Measurements from ENCODE around the gene PDE6C.

The PDE6C gene

DNA sequence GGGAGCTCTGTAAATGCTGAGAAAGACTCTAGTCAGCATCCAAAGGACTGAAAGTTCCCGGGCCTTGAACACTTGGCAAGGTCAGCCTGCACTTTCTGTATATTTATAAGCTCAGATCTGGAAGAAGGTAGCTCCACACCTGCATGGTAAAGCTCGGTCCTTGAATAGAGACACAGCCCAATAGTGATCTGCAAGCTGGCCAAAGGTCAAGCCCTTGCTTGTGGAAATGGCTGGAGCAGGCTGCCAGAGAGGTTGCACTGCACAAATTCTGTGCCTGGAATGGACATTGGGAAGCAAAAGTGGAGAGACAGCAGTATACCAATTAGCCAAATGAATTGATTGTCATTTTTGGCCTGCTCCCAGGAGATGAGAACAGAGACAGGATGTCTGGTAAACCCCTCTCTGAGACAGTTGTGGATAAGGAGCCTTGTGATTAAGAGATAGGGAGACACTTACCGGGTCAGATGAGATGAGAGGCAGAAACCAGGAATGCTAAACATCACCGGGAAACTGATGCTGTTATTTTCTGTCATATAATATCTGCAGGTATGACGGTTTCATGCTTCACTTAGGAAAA, 98.1 kb downstream of the PDE6C start:
- DNase-seq, result no peak

DNA sequence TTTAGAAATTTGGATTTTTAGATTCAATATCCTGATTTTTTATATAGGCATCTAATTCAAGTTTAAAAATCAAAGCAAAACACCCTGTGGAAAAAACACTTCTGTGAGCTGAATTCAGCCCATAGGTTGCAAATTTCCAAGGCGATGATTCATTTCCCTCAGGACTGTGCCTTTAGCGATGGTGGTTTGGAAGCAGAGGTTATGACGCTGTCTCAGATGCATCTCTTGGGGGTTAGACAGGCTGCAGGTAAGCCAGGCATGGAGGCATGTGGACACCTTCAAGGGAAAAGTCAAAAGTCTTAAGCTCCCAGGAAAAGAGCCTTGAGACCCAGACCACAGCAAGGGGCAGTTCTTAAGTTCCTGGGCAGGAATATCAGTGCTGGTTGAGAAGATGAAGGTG, 99.6 kb downstream of the PDE6C start:
- no peak for DNase-seq

DNA sequence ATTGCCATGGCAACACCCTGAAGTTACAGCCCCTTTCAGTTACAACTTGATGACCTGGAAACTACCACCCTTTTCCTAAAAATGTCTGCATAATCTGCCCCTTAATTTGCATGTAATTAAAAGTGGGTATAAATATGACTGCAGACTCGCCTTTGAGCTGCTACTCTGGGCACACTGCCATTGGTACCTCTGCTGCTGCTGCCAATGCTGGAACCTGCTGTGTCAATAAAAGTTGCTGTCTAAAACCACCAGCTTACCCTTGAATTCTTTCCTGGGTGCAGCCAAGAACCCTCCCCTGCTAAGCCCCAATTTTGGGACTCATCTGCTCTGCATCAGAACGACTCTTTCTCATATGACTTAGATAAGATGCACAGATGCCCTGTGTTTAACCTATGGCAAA, 100.3 kb downstream of the PDE6C start:
- DNase-seq, result no peak

DNA sequence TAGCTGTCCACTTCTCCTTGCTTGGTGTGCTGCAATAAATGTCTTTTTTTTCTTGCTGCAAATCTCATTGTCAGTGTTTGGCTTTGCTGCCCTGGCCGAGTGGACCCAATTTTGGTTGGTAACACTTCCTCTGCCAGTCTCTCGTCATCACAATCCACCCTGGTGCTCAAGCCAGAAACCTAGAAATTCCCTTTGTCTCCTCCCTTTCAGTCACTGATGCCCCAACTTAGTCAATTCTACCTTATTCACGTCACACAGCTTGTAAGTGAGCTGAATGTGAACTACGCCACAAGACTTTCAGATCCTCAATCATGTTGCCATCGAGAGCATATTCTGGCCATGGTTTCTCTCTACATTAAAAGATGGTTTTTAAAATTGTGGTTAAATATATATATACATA, 103.0 kb downstream of the PDE6C start:
- no peak for DNase-seq
